ENCODE results near the gene PDE6B.

The PDE6B gene

GRCh38 chr4:622996-623913 is 2.1 kb upstream of the PDE6B start:
- Histone ChIP-seq H3K27ac (no peak overlapping the region), H3K4me3 (no peak overlapping the region), H3K9me3 (ENCODE audit: low read depth, low read length) (no peaks in the 10 kb centered on the region), H3K36me3 (ENCODE audit: insufficient read depth, low read length) (no peaks in the 10 kb centered on the region), H3K9ac (ENCODE audit: insufficient read length) (no peak overlapping the region)
- no peak for DNase-seq (ENCODE audit: low read depth, low spot score)
- no peak for TF ChIP-seq EZH2 (IDR thresholded peaks at IDR 0.05)
- TF ChIP-seq FOXP2 (optimal IDR thresholded peaks at IDR 0.05; ENCODE audit: control extremely low read depth, extremely low read length, insufficient read depth), result no peak
- TF ChIP-seq POLR2AphosphoS5 (IDR thresholded peaks at IDR 0.05; ENCODE audit: borderline replicate concordance, low read depth, low read length), result no peak

- H3K9ac ChIP-seq (ENCODE audit: insufficient read length), result no peak overlapping the region
- no peaks in the 10 kb centered on the region for H3K9me3 ChIP-seq (ENCODE audit: low read depth, low read length)
- H3K36me3 ChIP-seq (ENCODE audit: insufficient read depth, low read length), result no peaks in the 10 kb centered on the region
- H3K4me3 ChIP-seq, result no peak overlapping the region
- no peak for TF ChIP-seq POLR2AphosphoS5 (IDR thresholded peaks at IDR 0.05; ENCODE audit: borderline replicate concordance, low read depth, low read length)
- TF ChIP-seq EZH2 (IDR thresholded peaks at IDR 0.05), result no peak
- no peak for TF ChIP-seq FOXP2 (optimal IDR thresholded peaks at IDR 0.05; ENCODE audit: control extremely low read depth, extremely low read length, insufficient read depth)
- H3K27ac ChIP-seq, result no peak overlapping the region
- DNase-seq (ENCODE audit: low read depth, low spot score), result no peak
Measured at GRCh38 chr4:623914-624566, 1.3 kb upstream of the PDE6B start.

- no peak overlapping the region for H3K27ac ChIP-seq
- no peak for DNase-seq (ENCODE audit: low read depth, low spot score)
- H3K4me3 ChIP-seq, result no peak overlapping the region
- TF ChIP-seq FOXP2 (optimal IDR thresholded peaks at IDR 0.05; ENCODE audit: control extremely low read depth, extremely low read length, insufficient read depth) (no peak), POLR2AphosphoS5 (IDR thresholded peaks at IDR 0.05; ENCODE audit: borderline replicate concordance, low read depth, low read length) (no peak), EZH2 (IDR thresholded peaks at IDR 0.05) (no peak)
- H3K9ac ChIP-seq (ENCODE audit: insufficient read length), result no peak overlapping the region
- no peaks in the 10 kb centered on the region for H3K36me3 ChIP-seq (ENCODE audit: insufficient read depth, low read length)
- H3K9me3 ChIP-seq (ENCODE audit: low read depth, low read length), result no peaks in the 10 kb centered on the region
Measured at GRCh38 chr4:625631-626161, 323 bp downstream of the PDE6B start.

GRCh38 chr4:626201-627091 is 1.1 kb downstream of the PDE6B start:
- DNase-seq (ENCODE audit: low read depth, low spot score), result no peak
- Histone ChIP-seq H3K9ac (ENCODE audit: insufficient read length) (no peak overlapping the region), H3K27ac (no peak overlapping the region), H3K4me3 (no peak overlapping the region), H3K9me3 (ENCODE audit: low read depth, low read length) (no peaks in the 10 kb centered on the region), H3K36me3 (ENCODE audit: insufficient read depth, low read length) (no peaks in the 10 kb centered on the region)
- TF ChIP-seq EZH2 (IDR thresholded peaks at IDR 0.05), result no peak
- TF ChIP-seq POLR2AphosphoS5 (IDR thresholded peaks at IDR 0.05; ENCODE audit: borderline replicate concordance, low read depth, low read length), result no peak
- no peak for TF ChIP-seq FOXP2 (optimal IDR thresholded peaks at IDR 0.05; ENCODE audit: control extremely low read depth, extremely low read length, insufficient read depth)

GRCh38 chr4:627347-628125 is 2.2 kb downstream of the PDE6B start:
- Histone ChIP-seq H3K9ac (ENCODE audit: insufficient read length) (no peak overlapping the region), H3K9me3 (ENCODE audit: low read depth, low read length) (no peaks in the 10 kb centered on the region), H3K27ac (no peak overlapping the region), H3K36me3 (ENCODE audit: insufficient read depth, low read length) (no peaks in the 10 kb centered on the region), H3K4me3 (no peak overlapping the region)
- no peak for DNase-seq (ENCODE audit: low read depth, low spot score)
- TF ChIP-seq EZH2 (IDR thresholded peaks at IDR 0.05) (no peak), POLR2AphosphoS5 (IDR thresholded peaks at IDR 0.05; ENCODE audit: borderline replicate concordance, low read depth, low read length) (no peak), FOXP2 (optimal IDR thresholded peaks at IDR 0.05; ENCODE audit: control extremely low read depth, extremely low read length, insufficient read depth) (no peak)

- H3K4me3 ChIP-seq, result no peak overlapping the region
- TF ChIP-seq FOXP2 (optimal IDR thresholded peaks at IDR 0.05; ENCODE audit: control extremely low read depth, extremely low read length, insufficient read depth) (no peak), EZH2 (IDR thresholded peaks at IDR 0.05) (no peak), POLR2AphosphoS5 (IDR thresholded peaks at IDR 0.05; ENCODE audit: borderline replicate concordance, low read depth, low read length) (no peak)
- H3K36me3 ChIP-seq (ENCODE audit: insufficient read depth, low read length), result no peaks in the 10 kb centered on the region
- no peaks in the 10 kb centered on the region for H3K9me3 ChIP-seq (ENCODE audit: low read depth, low read length)
- no peak overlapping the region for H3K9ac ChIP-seq (ENCODE audit: insufficient read length)
- no peak for DNase-seq (ENCODE audit: low read depth, low spot score)
- no peak overlapping the region for H3K27ac ChIP-seq
Measured at GRCh38 chr4:628311-628741, 3.0 kb downstream of the PDE6B start.
